DND-41 (cell line): ENCODE data around the gene PLXNC1.

Source experiments
- ATAC-seq: fragments of 200-7000 bp; cut with Tn5 transposase; 3 replicates; pipeline ENCODE4 v1.9.1; 2021; ENCODE audit warnings: low read depth; ENCODE audit not compliant: insufficient read depth
- DNase-seq: peaks from one replicate; pipeline ENCODE4 v3.0.0-alpha.2; 2020
- H2AFZ ChIP-seq: 2 replicates; pipeline ENCODE4 v1.6.0; 2012; ENCODE audit warnings: low read depth, low read length
- H3K27ac ChIP-seq: 2 replicates; pipeline ENCODE4 v1.5.1; 2012; ENCODE audit warnings: low read length, inconsistent platforms
- H3K27me3 ChIP-seq: fragments of 200-600 bp; sonication (generic); 2 replicates; pipeline ENCODE4 v1.6.0; 2012; ENCODE audit warnings: low read length, mild to moderate bottlenecking, inconsistent platforms; ENCODE audit not compliant: insufficient read depth, poor library complexity
- H3K36me3 ChIP-seq: 2 replicates; pipeline ENCODE4 v1.5.1; 2012; ENCODE audit warnings: low read length, inconsistent platforms; ENCODE audit not compliant: insufficient read depth
- H3K4me1 ChIP-seq: 2 replicates; pipeline ENCODE4 v1.5.1; 2012; ENCODE audit warnings: mild to moderate bottlenecking, low read length; ENCODE audit not compliant: insufficient read depth
- H3K4me2 ChIP-seq: 2 replicates; pipeline ENCODE4 v1.6.0; 2012; ENCODE audit warnings: mild to moderate bottlenecking, moderate library complexity, low read length, inconsistent platforms; ENCODE audit not compliant: insufficient read depth
- H3K4me3 ChIP-seq, 2 experiments: fragments of 200-600 bp in 1 of 2; shearing (Covaris generic) in 1 of 2; 2 replicates each; pipeline ENCODE4 v1.5.1; 2012 to 2016; ENCODE audit warnings: inconsistent platforms in 2 of 2, low read length in 2 of 2, mild to moderate bottlenecking in 2 of 2, low read depth in 1 of 2, moderate library complexity in 1 of 2
- H3K79me2 ChIP-seq: 2 replicates; pipeline ENCODE4 v1.6.0; 2012; ENCODE audit warnings: low read length, inconsistent platforms; ENCODE audit not compliant: insufficient read depth
- H3K9ac ChIP-seq: 2 replicates; pipeline ENCODE4 v1.6.0; 2012; ENCODE audit warnings: low read depth, mild to moderate bottlenecking, inconsistent platforms, low read length, moderate library complexity
- H3K9me3 ChIP-seq: 2 replicates; pipeline ENCODE4 v1.5.1; 2012; ENCODE audit warnings: low read length, moderate library complexity, mild to moderate bottlenecking, inconsistent platforms; ENCODE audit not compliant: insufficient read depth, severe bottlenecking
- H4K20me1 ChIP-seq: 2 replicates; pipeline ENCODE4 v1.6.0; 2012; ENCODE audit warnings: low read length; ENCODE audit not compliant: insufficient read depth
- CTCF ChIP-seq: IDR thresholded peaks from 2 replicates; pipeline ENCODE4 v1.5.1; 2012; ENCODE audit warnings: borderline replicate concordance, low read length, moderate library complexity, mild to moderate bottlenecking; ENCODE audit not compliant: poor library complexity, severe bottlenecking; ENCODE audit errors: extremely low read depth
- EZH2 ChIP-seq: IDR thresholded peaks from 3 replicates; pipeline ENCODE4 v1.6.1; 2012; ENCODE audit warnings: borderline replicate concordance, low read depth, mild to moderate bottlenecking, moderate library complexity, low read length, inconsistent platforms; ENCODE audit not compliant: severe bottlenecking

The PLXNC1 gene

GRCh38 chr12:94284859-94285258 is 136.5 kb downstream of the PLXNC1 start:
- Histone ChIP-seq H3K9ac (no peak overlapping the region), H3K4me2 (no peak overlapping the region), H3K27ac (no peak overlapping the region), H3K4me1 (no peaks in the 10 kb centered on the region), H3K36me3 (0 out of 2 replicates have a peak, but pooled peaks cover 4% of the 10 kb centered on the region), H3K4me3 (no peak overlapping the region), H3K79me2 (no peaks in the 10 kb centered on the region), H2AFZ (no peak overlapping the region), H4K20me1 (no peaks in the 10 kb centered on the region), H3K9me3 (no peaks in the 10 kb centered on the region), H3K27me3 (no peaks in the 10 kb centered on the region)
- ATAC-seq (no peak), DNase-seq (no peak)
- TF ChIP-seq EZH2 (no peak), CTCF (no peak)

GRCh38 chr12:94285943-94286582 is 137.7 kb downstream of the PLXNC1 start:
- no peaks in the 10 kb centered on the region for H4K20me1 ChIP-seq
- H3K36me3 ChIP-seq = 0 out of 2 replicates have a peak, but pooled peaks cover 3% of the 10 kb centered on the region
- H3K4me2 ChIP-seq = no peak overlapping the region
- no peak overlapping the region for H3K4me3 ChIP-seq
- H2AFZ ChIP-seq = no peak overlapping the region
- ATAC-seq = no peak
- H3K9ac ChIP-seq = no peak overlapping the region
- no peak overlapping the region for H3K27ac ChIP-seq
- DNase-seq = no peak
- H3K27me3 ChIP-seq = no peaks in the 10 kb centered on the region
- H3K79me2 ChIP-seq = no peaks in the 10 kb centered on the region
- TF ChIP-seq CTCF (no peak), EZH2 (no peak)
- no peaks in the 10 kb centered on the region for H3K9me3 ChIP-seq
- no peaks in the 10 kb centered on the region for H3K4me1 ChIP-seq

GRCh38 chr12:94286583-94287244 is 138.3 kb downstream of the PLXNC1 start:
- Histone ChIP-seq H3K9ac (no peak overlapping the region), H2AFZ (no peak overlapping the region), H3K27ac (no peak overlapping the region), H3K4me2 (no peak overlapping the region), H3K79me2 (no peaks in the 10 kb centered on the region), H3K27me3 (no peaks in the 10 kb centered on the region), H3K36me3 (0 out of 2 replicates have a peak, but pooled peaks cover 3% of the 10 kb centered on the region), H3K4me1 (no peaks in the 10 kb centered on the region), H4K20me1 (no peaks in the 10 kb centered on the region), H3K4me3 (no peak overlapping the region), H3K9me3 (no peaks in the 10 kb centered on the region)
- TF ChIP-seq EZH2 (no peak), CTCF (no peak)
- ATAC-seq (no peak), DNase-seq (no peak)
